Measurements from ENCODE around the gene UNC5CL.

Gene UNC5CL

DNA sequence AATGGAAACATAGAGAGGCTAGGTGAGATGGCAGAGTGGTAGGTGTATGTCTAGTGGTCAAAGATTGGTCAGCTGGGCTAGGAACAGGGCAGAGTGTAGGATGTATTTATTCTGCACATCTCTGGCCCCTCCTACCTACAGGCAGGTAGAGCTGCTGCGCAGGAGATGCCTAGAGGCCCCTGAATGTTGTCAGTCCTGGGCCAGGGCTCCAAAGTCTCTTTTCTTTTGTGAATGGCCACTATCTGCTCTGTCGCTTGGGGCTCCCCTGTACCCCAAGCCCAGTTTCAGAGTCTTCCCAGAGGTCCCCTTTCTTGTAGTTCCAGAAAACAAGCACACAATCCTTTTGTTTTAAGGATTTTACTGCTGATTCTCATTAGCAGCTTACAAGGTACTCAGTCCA, 8.3 kb upstream of the UNC5CL start:
- Mint-ChIP-seq H3K36me3 (ENCODE audit: low read depth) (no peaks in the 10 kb centered on the region), H3K9me3 (no peaks in the 10 kb centered on the region), H3K4me3 (no peak overlapping the region), H3K4me1 (peaks cover 63% of the 10 kb centered on the region), H3K27ac (no peak overlapping the region), H3K27me3 (ENCODE audit: low read depth) (peaks cover 6% of the 10 kb centered on the region)
- TF ChIP-seq CTCF (IDR thresholded peaks at IDR 0.05; ENCODE audit: unreplicated experiment in 3 of 3): no peak

- Mint-ChIP-seq H3K9me3 (no peaks in the 10 kb centered on the region), H3K27me3 (ENCODE audit: low read depth) (peaks cover 6% of the 10 kb centered on the region), H3K4me3 (no peak overlapping the region), H3K4me1 (peaks cover 52% of the 10 kb centered on the region), H3K36me3 (ENCODE audit: low read depth) (no peaks in the 10 kb centered on the region), H3K27ac (peak overlapping the region in 1 of 3 experiments; percentile 26)
- TF ChIP-seq CTCF (IDR thresholded peaks at IDR 0.05; ENCODE audit: unreplicated experiment in 3 of 3): no peak
Measured at GRCh38 chr6:41046084-41046483, 7.1 kb upstream of the UNC5CL start.

DNA sequence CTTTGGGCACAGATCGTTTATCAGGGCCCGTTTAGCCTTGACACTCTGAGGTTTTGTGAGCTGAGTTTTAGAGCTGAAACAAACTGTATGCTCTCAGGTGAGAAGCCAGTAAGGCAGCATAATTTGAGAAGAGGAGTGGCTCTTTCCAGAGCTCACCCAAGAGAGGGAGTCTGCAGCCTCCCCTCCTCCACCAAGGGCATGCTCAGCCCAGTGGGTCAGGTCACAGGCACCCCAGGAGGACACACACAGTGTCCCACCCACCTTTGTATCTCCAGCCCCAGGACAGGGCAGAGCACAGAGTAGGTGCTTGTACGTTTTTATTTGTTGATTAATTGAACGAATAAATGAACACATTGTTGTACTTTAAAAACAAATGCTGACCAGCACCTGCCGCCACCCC, 6.6 kb upstream of the UNC5CL start:
- Mint-ChIP-seq H3K4me3 (no peak overlapping the region), H3K9me3 (no peaks in the 10 kb centered on the region), H3K36me3 (ENCODE audit: low read depth) (no peaks in the 10 kb centered on the region), H3K27ac (peak overlapping the region in 1 of 3 experiments; percentile 26), H3K4me1 (peaks cover 50% of the 10 kb centered on the region), H3K27me3 (ENCODE audit: low read depth) (peaks cover 6% of the 10 kb centered on the region)
- no peak for TF ChIP-seq CTCF (IDR thresholded peaks at IDR 0.05; ENCODE audit: unreplicated experiment in 3 of 3)

- H3K4me3 Mint-ChIP-seq: no peak overlapping the region
- no peaks in the 10 kb centered on the region for H3K36me3 Mint-ChIP-seq (ENCODE audit: low read depth)
- no peak for TF ChIP-seq CTCF (IDR thresholded peaks at IDR 0.05; ENCODE audit: unreplicated experiment in 3 of 3)
- H3K27me3 Mint-ChIP-seq (ENCODE audit: low read depth): peaks cover 16% of the 10 kb centered on the region
- peaks cover 31% of the 10 kb centered on the region for H3K4me1 Mint-ChIP-seq
- no peak overlapping the region for H3K27ac Mint-ChIP-seq
- no peaks in the 10 kb centered on the region for H3K9me3 Mint-ChIP-seq
Measured at GRCh38 chr6:41043151-41043550, 4.1 kb upstream of the UNC5CL start.

- Mint-ChIP-seq H3K4me3 (no peak within 1 kb of the TSS), H3K9me3 (no peaks in the 10 kb centered on the region), H3K27me3 (ENCODE audit: low read depth) (peaks cover 14% of the 10 kb centered on the region), H3K27ac (peak within 1 kb of the TSS in 2 of 3 experiments; percentile 7 to 18), H3K36me3 (ENCODE audit: low read depth) (no peaks in the 10 kb centered on the region), H3K4me1 (peaks cover 25% of the 10 kb centered on the region)
- TF ChIP-seq CTCF (IDR thresholded peaks at IDR 0.05; ENCODE audit: unreplicated experiment in 3 of 3): no peak
Measured at GRCh38 chr6:41042226-41043055, 3.4 kb upstream of the UNC5CL start, which contains the start of gene TSPO2. TSPO2 (plus strand) TSS chr6:41042467; CDS start chr6:41042986, 519 bp downstream.
